Ovary (tissue), 9 donors: ENCODE data around the gene NHP2. TPM values are rescaled to one million over a fixed set of nuclear protein-coding genes. Genes with fewer than 3 reads are reported as not detected.

Experiments
- DNase-seq, 5 donors: peaks; one replicate each; pipeline ENCODE4 v3.0.0-alpha.2; 2019 to 2020
- H3K27ac ChIP-seq, 2 donors: fragments of 200-600 bp; one replicate each; pipeline versions ENCODE4 v1.5.1 to v1.8.0; 2019 to 2022
- H3K27me3 ChIP-seq: fragments of 200-600 bp; one replicate; pipeline ENCODE4 v1.8.0; 2022
- H3K36me3 ChIP-seq: fragments of 200-600 bp; sonication (generic); one replicate; pipeline ENCODE4 v1.5.1; 2019
- H3K4me1 ChIP-seq: one replicate; pipeline ENCODE4 v1.8.1; 2013; ENCODE audit warnings: mild to moderate bottlenecking, moderate library complexity; ENCODE audit not compliant: insufficient read depth
- H3K4me3 ChIP-seq: fragments of 200-600 bp; sonication (generic); one replicate; pipeline ENCODE4 v1.5.1; 2017
- H3K9me3 ChIP-seq, 2 donors: fragments of 200-600 bp in 1 of 2; sonication (generic) in 1 of 2; one replicate each; pipeline versions ENCODE4 v1.5.1 to v1.8.1; 2013 to 2019; ENCODE audit warnings: mild to moderate bottlenecking in 1 of 2, moderate library complexity in 1 of 2
- CTCF ChIP-seq, 3 donors: fragments of 450-650 bp in 2 of 3; fragments of 200-600 bp in 1 of 3; IDR thresholded peaks; one replicate each; pipeline versions ENCODE4 v1.5.1 to v1.8.0; 2016 to 2022; ENCODE audit warnings: antibody characterized with exemption in 3 of 3, mild to moderate bottlenecking in 1 of 3
- EP300 ChIP-seq: sonication (generic); formaldehyde crosslinking; IDR thresholded peaks from one replicate; pipeline ENCODE4 v1.6.1; 2017; ENCODE audit warnings: antibody characterized with exemption
- POLR2A ChIP-seq: fragments of 450-650 bp; IDR thresholded peaks from one replicate; pipeline ENCODE4 v1.6.1; 2017; ENCODE audit warnings: antibody characterized with exemption, mild to moderate bottlenecking, moderate library complexity
- WGBS, 3 donors: extraction: QIAGEN DNeasy Blood & Tissue Kit in 1 of 3; methylation state at CpG; one replicate each; pipeline versions ENCODE4 v1.1.5 to v1.1.7; 2013 to 2017; 5-methylcytosine and 5-hydroxymethylcytosine counted together
- intact Hi-C, 4 donors: fragments of 100-400 bp; cut with DNase I; formaldehyde crosslinking; loops; one replicate each; pipeline versions ENCODE4 v1.11.0 to v1.15.1; 2022 to 2023
- polyA plus RNA-seq, 2 donors: library from polyadenylated mRNA; stranded (reverse); fragments of 200-250 nt in 1 of 2; fragments of 350-450 nt in 1 of 2; fragmentation: Illumina TruSeq in 1 of 2; extraction: RNeasy Lipid Tissue Mini Kit (QIAGEN cat#74804) in 1 of 2; gene quantifications; one replicate each; pipeline ENCODE4 v1.2.3, GENCODE V29; 2013 to 2014
- total RNA-seq, 7 donors: library from RNA; depleted of rRNA in 2 of 7; stranded (reverse); fragments of >200 nt in 2 of 7; fragmentation: NEBNext Ultra II Directional in 3 of 7; extraction: Animal tissue kit (Norgen Biotek cat#: 25700) in 3 of 7; gene quantifications; one replicate each; pipeline versions ENCODE4 v1.1.0 to v1.2.4, GENCODE V29; 2016 to 2023
- donor health status: DM: no; HTN: no; CAD: no; lungs with moderate emphysema.
- donor health status: DM: no; HTN: no; CAD: no.
- donor health status: Bipolar disorder and iron deficiency.
- donor health status: DM: yes; HTN: yes; CAD: no.
- donor health status: DM: no; HTN: no; CAD: no.
- donor health status: DM: yes; HTN: yes; CAD: no.

The NHP2 gene
- total and polyA plus RNA-seq, 9 donors = 50.1 to 174 (median 115) TPM

- TF ChIP-seq CTCF (IDR thresholded peaks at IDR 0.05) = no peak
- TF ChIP-seq EP300 = no peak
- TF ChIP-seq POLR2A = no peak
Measured at GRCh38 chr5:178108966-178109365, 44.7 kb downstream of the NHP2 start.

GRCh38 chr5:178108446-178108845 is 45.2 kb downstream of the NHP2 start:
- WGBS, 3 donors = 85 to 90% (median 87%) methylated on average over 7 of the region's 7 CpGs
- H3K36me3 ChIP-seq = no peaks in the 10 kb centered on the region
- no peak for DNase-seq
- H3K4me3 ChIP-seq = no peak overlapping the region
- TF ChIP-seq EP300 (no peak), POLR2A (no peak), CTCF (IDR thresholded peaks at IDR 0.05) (no peak)
- intact Hi-C loops = no loop called here
- H3K9me3 ChIP-seq = no peaks in the 10 kb centered on the region
- H3K27me3 ChIP-seq = no peaks in the 10 kb centered on the region
- H3K4me1 ChIP-seq = no peaks in the 10 kb centered on the region
- no peak overlapping the region for H3K27ac ChIP-seq

More at GRCh38 chr5:178108966-178109365, 44.7 kb downstream of the NHP2 start:
- H3K4me3 ChIP-seq = no peak overlapping the region
- no peaks in the 10 kb centered on the region for H3K27me3 ChIP-seq
- no peak overlapping the region for H3K27ac ChIP-seq
- DNase-seq = no peak
- intact Hi-C loops = no loop called here
- H3K9me3 ChIP-seq = no peaks in the 10 kb centered on the region
- H3K36me3 ChIP-seq = no peaks in the 10 kb centered on the region
- no peaks in the 10 kb centered on the region for H3K4me1 ChIP-seq

- H3K36me3 ChIP-seq = no peaks in the 10 kb centered on the region
- H3K4me1 ChIP-seq = no peaks in the 10 kb centered on the region
- H3K27ac ChIP-seq = no peak overlapping the region
- DNase-seq = no peak
- TF ChIP-seq EP300 (no peak), POLR2A (no peak), CTCF (IDR thresholded peaks at IDR 0.05) (no peak)
- H3K27me3 ChIP-seq = no peaks in the 10 kb centered on the region
- no peak overlapping the region for H3K4me3 ChIP-seq
- intact Hi-C loops = no loop called here
- no peaks in the 10 kb centered on the region for H3K9me3 ChIP-seq
- 30 to 38% (median 37%) methylated on average over 5 of the region's 5 CpGs for WGBS, 3 donors
Measured at GRCh38 chr5:178107756-178108310, 45.9 kb downstream of the NHP2 start.

GRCh38 chr5:178106556-178107239 is 47.0 kb downstream of the NHP2 start:
- WGBS, 3 donors = 58 to 66% (median 59%) methylated on average over 13 of the region's 13 CpGs
- intact Hi-C loops = no loop called here
- H3K27me3 ChIP-seq = no peaks in the 10 kb centered on the region
- H3K4me3 ChIP-seq = no peak overlapping the region
- no peak for DNase-seq
- no peaks in the 10 kb centered on the region for H3K4me1 ChIP-seq
- H3K36me3 ChIP-seq = no peaks in the 10 kb centered on the region
- no peak for TF ChIP-seq CTCF (IDR thresholded peaks at IDR 0.05)
- TF ChIP-seq POLR2A = no peak
- no peak for TF ChIP-seq EP300
- H3K27ac ChIP-seq = no peak overlapping the region
- H3K9me3 ChIP-seq = no peaks in the 10 kb centered on the region
